Superior temporal gyrus (tissue), 1 donor: ENCODE results near the gene CLCF1.
A peak's percentile ranks its signal among the peaks of the same experiment; 100 is the strongest.
"Not testable (repeated sequence)": the region's sequence is repeated elsewhere in the genome, so short reads cannot be mapped to it uniquely, and the experiment has no call there.

Experiments
- DNase-seq: peaks from one replicate; pipeline ENCODE4 v3.0.0-alpha.2; 2016; ENCODE audit errors: extremely low spot score

The CLCF1 gene

DNA sequence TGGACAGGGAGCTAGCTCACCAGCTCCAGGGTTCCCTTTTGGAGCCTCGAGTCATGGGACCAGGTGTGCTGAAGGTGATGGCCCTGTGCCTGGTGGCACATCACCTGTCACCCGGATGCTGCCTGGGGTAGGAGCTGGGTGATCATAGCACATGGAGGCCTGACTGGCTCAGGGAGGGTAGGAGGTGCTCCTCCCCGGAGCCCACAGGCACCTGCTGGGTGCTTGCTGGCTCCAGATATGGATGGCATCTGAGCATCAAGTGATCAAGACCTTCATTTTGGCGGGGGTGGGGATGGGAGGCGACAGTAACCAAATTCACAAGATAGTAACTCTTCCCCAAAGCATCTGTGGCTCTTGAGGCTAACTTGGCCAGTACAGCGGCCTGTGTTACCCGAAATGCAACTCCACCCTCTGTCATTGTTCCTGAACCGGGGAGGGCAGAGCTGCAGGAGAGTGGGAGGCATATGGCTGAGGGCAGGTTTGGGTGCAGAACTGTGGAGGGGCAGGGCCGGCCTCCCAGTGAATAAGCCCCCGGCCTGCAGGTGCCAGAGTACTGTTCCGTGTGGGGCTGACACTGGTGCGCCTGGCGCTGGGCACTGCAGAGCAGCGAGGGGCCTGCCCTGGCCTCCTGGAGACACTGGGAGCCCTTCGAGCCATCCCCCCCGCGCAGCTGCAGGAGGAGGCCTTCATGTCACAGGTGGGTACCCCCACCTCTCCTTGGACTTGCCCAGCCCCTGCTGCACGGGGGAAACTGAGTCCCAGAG, 35.2 kb upstream of the CLCF1 start:
- peak; percentile 7 for DNase-seq

DNA sequence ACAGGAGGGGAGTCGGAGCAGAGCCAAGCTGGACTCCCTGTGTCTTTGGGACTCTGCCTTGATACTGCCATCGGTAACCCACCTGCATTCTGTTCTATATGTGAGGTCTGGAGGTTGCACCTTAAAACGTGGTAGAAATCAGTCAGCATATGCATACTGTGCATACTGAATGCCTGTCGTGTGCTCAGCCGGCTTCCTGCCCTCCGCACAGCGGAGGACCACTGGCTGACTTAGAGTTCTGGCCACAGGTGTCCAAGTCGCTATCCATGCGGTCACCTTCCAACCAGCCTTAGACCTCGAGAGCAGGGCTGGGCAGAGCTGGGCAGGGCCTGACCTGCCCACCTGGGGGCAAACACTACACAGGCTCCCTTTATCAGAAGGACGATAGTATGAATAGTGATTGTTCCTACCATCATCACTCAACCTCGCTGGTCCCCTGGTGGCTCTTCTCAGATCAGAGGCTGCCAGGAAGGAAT, 34.3 kb upstream of the CLCF1 start:
- peak; percentile 19 for DNase-seq

DNA sequence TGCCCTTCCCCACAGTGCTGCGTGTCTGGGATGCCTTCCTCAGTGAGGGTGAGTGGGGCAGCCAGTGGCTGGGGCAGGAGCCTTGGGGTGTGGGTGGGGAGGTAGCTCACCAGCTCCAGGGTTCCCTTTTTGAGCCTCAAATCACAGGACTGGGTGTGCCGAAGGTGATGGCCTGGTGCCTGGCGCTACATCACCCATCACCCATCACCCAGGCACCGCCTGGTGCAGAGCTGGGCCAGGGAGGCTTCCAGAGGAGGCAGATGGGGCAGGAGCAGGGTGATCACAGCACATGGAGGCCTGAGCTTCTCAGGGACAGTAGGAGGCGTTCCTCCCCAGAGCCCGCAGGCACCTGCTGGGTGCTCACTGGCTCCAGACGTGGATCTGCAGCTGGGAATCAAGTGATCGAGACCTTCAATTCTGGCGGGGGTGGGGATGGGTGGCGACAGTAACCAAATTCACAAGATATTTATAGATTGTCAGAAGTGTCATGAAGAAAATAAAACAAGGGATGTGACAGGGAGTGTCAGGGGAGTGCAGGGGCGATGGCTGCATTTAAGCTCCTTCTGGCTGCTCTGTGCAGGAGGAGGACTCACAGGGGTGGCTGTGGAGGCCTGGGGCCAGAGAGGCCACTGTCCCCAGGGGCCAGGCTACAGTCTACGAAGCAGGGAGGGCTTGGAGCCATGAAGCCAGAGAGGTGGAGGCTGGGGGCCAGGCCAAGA, 33.7 kb upstream of the CLCF1 start:
- DNase-seq, result peak; percentile 74

DNA sequence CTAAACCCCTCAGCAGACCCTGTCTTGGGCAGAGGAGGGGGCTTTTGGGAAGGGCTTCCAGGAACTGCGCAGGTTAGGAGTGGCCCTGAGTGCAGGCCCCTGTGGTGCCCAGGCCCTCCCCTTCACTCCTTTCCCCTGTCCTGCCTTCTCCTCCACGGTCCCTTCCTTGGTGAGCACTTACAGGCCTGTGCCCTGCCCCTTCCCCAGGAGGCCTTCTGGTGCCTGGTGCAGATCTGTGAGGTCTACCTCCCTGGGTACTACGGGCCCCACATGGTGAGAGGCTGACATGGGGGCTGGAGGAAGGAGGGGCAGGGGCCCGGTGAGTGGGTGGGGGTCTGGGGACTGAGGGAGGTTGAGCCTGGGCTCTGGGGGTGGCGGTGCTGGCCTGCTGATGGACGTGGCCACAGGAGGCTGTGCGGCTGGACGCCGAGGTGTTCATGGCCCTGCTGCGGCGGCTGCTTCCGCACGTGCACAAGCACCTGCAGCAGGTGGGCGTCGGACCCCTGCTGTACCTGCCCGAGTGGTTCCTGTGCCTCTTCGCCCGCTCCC, 33.1 kb upstream of the CLCF1 start:
- DNase-seq, result no peak

DNA sequence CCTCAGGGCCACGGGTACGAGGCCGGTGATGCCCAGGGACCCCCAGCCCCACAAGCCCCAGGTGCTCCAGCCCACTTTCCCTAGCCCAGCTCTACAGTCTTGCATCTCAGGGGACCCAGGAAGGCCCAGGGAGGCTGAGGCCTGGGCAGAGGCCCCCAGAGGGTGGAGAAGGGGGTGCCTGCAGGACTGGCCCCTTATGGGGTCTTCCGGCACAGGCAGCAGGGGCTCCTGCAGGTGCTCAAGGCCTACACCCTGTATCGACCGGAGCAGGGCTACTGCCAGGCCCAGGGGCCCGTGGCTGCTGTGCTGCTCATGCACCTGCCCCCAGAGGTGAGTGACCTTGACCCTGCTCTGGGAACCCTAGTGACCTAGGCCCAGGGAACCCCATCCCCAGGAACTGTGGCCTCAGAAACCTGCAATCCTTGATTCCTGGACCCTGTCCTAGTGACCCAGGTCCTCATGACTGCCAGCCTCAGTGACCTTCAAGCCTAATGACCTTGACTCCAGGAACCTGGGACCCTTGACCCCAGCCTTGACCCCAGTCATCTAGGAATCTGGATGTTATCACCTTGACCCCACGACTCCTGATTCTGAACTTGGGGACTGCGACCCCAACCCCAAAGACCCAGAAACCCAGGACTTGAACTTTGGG, 32.4 kb upstream of the CLCF1 start:
- DNase-seq, result no peak

DNA sequence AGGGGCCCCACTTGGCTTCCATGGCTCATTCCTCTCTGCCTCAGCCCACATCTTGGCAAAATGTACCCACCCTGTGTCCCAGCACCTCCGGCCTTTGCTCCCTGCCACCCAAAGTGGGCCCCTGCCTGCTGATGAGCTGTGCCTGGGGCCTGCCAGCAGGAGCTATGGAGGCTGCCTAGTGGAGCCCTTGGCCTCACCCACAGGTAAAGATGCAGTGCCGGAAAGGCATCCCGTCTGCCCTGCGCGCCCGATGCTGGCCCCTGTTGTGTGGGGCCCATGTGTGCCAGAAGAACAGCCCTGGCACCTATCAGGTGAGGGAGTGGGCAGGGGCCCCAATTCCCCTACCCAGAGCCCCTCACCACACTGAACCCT, 31.8 kb upstream of the CLCF1 start:
- DNase-seq, result no peak

DNA sequence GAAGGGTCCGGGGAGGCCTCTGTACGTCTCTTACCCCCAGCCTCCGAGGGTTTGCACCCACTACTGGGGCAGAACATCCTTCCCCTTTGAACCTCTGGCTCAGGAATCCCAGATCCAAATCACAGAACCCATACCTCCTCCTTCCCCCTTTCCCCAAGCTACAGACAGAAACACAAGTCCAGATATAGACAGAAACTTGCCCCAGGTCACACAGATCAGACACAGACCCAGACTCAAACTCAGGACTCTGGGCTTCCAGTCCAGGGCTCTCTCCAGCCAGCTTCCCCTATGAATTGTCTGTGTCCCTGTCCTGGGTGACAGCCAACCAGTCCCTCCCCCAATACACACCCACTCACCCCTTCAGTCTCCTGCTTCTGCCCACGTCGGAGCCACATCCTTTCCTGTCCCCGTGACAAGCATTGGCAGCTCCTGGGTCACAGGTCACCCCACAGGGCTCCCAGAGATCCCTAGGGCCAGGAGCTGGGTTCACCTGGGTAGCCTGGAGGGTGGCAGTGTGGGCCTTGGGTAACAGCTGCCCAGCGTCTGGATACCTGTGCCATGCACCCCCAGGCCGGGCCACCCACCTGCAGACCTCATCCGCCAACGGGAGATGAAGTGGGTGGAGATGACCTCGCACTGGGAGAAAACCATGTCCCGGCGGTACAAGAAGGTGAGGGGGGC, 31.3 kb upstream of the CLCF1 start:
- DNase-seq, result peak; percentile 6

DNA sequence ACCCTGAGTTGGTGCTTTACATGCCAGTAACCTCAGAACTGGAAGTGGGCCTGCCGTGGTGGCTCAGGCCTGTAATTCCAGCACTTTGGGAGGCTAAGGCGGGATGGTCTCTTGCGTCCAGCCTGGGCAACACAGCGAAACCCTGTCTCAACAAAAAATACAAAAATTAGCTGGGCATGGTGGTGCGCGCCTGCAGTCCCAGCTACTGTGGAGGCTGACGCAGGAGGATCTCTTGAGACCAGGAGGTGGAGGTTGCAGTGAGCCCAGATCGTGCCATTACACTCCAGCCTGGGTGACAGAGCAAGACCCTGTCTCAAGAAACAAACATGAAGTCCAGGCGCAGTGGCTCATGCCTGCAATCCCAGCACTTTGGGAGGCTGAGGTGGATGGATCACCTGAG, 29.7 kb upstream of the CLCF1 start:
- DNase-seq, result not testable (repeated sequence)

DNA sequence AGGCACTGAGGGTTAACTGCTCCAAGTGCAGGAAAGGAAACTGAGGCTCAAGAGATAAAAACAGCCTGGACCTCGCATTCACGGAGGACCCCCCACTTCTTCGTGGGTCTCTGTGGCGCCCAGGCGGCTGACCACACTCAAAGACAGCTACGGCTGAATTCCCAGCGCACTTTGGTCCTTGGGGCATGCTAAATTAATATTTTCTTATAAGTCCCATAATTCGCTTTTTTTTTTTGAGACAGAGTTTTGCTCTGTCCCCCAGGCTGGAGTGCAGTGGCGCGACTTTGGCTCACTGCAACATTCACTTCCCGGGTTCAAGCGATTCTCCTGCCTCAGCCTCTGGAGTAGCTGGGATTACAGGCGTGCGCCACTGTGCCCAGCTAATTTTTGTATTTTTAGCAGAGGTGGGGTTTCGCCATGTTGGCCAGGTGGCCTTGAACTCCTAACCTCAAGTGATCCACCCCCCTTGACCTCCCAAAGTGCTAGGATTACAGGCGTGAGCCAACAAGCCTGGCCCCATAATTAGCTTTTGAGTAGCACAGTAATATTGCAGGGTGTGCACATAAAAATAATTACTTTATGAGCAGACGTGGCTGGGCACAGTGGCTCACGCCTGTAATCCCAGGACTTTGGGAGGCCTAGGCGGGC, 28.9 kb upstream of the CLCF1 start:
- DNase-seq, result not testable (repeated sequence)

DNA sequence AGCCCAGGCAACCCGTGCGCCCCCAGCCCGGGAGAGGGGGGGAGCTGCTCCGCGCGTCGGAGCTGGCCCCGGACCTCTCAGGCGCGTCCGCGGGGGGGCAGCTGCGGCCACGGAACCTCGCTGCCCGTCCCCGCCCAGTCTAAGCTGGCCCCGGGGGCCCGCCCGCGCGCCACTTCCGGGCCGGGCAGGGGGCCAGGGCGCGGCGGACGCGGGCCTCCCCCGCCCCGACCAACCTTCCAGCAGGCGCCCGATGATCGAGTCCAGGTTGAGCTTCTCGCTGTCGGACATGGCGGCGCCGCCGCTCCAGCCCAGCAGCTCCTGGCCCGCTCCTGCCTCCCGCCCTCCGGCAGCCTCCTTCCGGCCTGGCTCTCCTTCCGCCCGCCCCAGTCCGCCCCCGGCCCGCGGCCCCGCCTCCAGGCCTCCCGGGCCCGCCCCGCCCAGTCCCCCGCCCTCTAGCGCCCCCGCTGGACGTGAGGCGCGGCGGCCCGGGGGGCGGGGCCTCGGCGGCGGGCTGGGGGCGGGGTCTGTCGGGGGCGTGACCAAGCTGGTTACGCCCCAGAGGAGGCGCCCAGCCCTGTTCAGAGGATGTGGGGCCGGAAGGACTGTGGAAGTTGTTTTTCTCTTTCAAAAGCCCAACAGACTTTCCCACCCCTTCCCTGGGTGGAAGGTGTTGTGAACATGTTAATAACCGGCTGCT, 28.2 kb upstream of the CLCF1 start, which contains the start of gene PPP1CA:
TSS of gene PPP1CA (minus strand) at position 364 of the 697 bp plus-strand sequence. CDS start at position 288, 76 bp downstream.
- DNase-seq, result peak; percentile 86

DNA sequence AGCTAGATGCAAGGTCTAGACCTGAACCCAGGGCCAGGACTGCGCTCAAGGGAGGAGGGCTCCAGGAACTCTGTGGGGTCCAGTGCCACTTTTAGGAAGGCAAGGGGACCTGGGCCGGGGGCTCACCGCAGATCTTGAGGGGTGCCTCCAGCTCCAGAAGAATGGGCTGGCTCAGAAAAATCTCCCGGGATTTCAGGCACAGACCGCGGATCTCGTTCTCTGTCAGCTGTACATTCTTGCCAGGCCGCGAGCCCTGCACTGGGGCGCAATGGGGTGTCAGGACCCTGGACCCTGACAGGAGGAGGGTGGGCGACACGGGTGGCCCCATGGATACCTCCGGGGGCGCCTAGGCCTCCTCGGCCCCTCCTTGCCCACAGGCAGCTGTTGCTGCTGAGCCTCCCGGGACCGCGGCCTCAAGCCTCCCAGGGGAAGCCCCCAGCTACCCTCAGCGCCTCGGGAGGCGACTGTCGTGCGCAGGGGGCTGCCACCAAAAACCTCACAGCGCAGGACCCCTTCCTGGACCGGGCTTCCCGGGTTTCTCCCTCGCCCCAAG, 27.6 kb upstream of the CLCF1 start:
- DNase-seq, result no peak

DNA sequence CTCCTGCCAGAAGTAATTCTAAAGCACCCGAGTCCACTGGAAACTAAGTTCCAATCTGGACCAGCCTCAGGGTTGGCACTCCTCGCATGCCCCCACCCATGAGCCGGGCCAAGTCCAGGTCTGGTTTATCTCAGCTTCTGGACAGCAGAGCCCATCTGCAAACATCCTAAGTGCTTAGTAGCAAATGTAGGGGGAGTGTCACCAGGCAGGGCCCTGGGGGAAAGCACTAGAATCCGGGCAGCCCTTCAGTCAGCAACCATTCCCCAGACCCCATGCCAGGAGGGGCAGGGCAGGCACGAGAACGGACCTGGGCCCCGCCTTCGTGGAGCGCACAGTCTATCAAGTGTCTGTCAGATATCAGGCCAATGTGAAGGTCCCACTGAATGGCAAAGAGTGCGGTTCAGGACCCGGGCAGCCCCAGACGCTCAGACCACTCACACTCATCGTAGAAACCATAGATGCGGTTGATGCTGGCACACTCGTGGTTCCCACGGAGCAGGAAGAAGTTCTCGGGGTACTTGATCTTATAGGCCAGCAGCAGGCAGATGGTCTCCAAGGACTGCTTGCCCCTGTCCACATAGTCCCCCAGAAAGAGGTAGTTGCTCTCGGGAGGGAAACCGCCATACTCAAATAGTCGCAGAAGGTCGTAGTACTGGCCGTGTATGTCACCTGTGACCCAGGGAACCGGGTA, 27.0 kb upstream of the CLCF1 start:
- DNase-seq, result no peak

DNA sequence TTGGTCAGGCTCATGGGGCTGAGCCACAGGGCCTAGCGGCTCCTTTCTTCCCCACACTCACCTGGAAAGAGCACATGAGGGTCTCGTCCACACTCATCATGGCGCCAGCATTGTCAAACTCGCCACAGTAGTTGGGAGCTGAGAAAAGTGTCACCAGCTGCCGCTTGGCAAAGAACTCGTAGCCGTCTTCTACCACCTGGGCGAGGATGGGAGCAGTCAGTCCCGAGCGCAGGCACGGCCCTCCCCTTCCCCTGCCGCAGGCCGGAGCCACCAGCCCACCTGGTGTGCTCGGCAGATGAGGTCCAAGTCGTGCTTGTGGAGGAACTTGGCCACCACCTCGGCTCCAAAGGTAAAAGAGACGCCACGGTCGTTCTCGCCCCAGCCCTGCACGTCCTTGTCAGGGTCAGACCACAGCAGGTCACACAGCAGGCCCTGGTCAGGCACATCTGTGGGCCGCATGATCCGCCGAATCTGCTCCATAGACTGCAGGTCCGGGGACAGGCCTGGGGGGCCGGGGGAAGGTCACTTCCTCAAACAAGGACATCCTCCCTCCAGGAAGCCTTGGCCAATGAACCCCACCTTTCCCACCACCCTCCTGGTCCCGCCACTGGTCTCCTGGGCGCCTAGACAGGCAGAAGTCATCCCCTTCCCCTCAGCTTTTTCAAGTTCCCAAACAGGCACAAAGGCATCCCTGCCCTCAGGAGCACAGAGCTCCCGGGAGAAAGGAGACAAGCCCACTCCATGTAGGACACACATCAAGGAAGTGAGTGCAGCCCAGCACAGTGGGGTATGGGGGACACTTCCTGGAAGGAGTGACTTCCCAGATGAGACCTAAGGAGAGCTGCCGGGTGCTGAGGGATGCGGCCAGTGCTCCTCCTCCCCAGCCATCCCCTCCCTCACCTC, 25.5 kb upstream of the CLCF1 start:
- no peak for DNase-seq

DNA sequence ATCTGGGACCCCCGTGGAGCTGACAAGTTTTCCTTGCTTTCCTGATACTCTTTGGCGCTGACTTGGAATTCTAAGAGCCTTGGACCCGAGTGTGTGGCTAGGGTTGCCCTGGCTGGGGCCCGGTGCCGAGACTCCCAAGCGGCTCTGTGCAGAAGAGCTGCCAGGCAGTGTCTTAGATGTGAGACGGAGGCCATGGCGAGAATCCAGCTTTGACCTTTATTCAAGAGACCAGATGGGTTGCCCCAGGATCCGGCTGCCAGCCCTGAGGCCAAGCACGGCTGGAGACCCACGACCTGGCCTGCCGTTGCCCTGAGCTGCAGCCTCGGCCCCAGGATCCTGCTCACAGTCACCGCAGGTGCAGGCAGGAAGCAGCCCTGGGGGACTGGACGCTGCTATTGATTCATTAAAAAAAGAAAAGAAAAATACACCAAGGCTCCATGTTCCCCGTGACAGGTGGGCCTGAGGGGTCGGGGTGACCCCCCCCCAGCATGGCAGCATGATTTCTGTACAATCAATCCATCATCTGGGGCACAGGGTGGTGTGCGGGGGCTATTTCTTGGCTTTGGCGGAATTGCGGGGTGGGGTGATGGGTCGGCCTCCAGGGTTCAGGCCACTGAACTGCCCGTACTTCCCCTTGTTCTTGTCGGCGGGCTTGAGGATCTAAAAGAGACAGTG, 24.7 kb upstream of the CLCF1 start:
- peak; percentile 6 for DNase-seq

DNA sequence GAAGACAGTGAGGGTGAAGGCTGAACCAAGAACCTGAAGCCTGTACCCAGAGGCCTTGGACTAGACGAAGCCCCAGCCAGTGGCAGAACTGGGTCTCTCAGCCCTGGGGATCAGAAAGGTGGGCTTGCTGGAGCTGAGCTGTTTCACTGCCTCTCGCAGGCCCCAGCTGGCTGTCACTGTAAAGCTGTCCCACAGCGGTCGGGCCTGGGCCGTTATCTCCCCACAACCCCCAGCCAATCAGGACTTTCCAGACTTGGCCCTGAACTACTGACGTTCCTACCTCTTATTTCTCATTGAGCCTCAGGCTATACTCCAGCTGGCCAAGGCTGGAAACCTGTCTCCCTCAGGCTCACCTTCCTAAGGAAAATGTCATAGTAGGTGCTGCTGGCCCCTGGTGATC, 24.1 kb upstream of the CLCF1 start:
- no peak for DNase-seq

DNA sequence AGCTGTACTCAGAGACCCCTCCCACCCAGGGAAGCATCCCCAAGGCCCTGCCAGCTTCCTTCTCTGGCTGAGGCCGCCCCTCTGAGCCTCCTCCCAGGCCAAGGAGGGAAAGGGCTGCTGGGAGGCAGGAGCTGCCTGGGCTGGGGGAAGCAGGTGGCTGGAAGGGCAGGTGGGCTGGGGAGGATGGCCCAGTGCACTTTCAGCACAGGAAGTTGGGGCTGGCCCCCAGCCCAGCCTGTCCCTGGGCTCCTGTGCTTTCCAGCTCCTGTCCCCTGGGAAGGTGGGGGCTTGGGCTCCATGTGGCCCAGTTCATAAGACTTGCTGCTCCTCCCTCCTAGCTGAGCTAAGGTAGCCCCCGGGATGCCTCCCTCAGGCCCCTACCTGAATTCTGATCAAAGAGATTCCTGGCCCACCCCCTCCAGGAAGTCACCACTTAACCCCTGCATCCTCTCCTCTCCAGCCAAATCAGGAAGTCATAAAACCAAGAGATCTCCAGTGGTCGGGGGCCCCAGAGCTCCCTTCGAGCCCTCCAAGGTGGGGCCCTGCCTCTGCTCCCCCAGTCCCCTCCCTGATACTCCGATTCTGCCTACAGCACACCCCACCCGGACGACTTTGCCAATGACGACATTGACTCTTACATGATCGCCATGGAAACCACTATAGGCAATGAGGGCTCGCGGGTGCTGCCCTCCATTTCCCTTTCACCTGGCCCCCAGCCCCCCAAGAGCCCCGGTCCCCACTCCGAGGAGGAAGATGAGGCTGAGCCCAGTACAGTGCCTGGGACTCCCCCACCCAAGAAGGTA, 23.4 kb upstream of the CLCF1 start:
- DNase-seq, result no peak

DNA sequence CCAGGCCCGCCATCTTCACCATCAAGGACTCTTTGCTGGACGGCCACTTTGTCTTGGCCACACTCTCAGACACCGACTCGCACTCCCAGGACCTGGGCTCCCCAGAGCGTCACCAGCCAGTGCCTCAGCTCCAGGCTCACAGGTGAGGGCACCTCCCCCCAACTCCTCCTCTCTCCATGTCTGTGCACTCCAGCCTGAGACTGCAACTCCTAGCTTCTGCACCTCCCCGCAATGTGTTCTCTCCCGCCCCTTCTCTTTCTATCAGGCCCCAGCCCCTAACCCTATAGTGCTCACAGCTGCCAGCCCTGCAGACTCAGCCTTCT, 22.8 kb upstream of the CLCF1 start:
- DNase-seq, result no peak
